ENCODE results near the gene OR2AT4. TPM values are rescaled to one million over a fixed set of nuclear protein-coding genes. Genes with fewer than 3 reads are reported as not detected.
"Not testable (repeated sequence)": the region's sequence is repeated elsewhere in the genome, so short reads cannot be mapped to it uniquely, and the experiment has no call there.

The OR2AT4 gene
- total RNA-seq, 1 donor from 2014 or later = 10.1 TPM

- peak; percentile 19 for DNase-seq (ENCODE audit: low spot score)
These were observed 6.8 kb upstream of the OR2AT4 start for GRCh38 chr11:75103380-75104026.

DNA sequence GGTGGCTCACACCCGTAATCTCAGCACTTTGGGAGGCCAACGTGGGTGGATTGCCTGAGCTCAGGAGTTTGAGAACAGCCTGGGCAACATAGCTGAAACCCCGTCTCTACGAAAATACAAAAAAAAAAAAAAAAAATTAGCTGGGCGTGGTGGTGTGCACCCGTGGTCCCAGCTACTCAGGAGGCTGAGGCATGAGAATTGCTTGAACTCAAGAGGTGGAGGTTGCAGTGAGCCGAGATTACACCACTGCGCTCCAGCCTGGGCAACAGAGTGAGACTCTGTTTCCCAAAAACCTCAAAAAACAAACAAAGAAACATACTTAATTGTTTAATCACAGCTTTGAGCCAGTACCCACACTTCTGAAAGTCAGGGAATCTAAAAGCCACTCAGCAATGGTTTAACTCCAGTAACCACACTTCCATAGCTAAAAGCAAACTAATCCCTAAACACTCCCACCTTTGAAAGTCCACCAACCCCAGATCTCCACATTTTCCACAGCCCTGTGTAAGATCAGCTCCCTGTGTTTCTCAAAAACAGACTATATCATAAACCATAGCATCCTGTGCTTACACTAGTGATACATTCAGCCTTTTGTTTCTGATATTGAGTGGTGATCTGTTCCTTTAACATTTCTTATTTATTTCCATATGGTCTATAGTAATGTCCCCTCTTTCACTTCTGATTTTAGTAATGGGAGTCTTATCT is 4.9 kb upstream of the OR2AT4 start:
- DNase-seq (ENCODE audit: low spot score) = no peak

DNA sequence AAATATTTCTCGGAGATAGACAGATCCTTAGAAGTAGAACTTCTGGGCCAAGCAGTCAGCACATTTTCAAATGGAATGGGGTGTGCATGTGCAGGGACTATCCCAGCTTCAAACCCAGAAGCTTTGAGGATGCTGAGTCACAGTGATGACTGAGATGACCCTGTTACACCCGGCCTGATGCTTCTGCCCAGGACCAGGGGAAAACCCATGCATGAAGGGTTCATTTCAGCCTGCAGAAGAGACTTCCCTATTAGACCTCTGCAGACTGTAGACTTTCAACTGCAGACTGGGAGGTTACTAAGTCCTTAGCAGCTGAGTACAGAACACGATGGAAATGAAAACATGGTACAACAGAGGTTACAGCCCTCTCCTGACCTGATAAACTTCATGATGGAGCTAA is 3.6 kb upstream of the OR2AT4 start:
- no peak for DNase-seq (ENCODE audit: low spot score)

GRCh38 chr11:75099635-75100034 is 3.0 kb upstream of the OR2AT4 start:
- no peak for DNase-seq (ENCODE audit: low spot score)

DNA sequence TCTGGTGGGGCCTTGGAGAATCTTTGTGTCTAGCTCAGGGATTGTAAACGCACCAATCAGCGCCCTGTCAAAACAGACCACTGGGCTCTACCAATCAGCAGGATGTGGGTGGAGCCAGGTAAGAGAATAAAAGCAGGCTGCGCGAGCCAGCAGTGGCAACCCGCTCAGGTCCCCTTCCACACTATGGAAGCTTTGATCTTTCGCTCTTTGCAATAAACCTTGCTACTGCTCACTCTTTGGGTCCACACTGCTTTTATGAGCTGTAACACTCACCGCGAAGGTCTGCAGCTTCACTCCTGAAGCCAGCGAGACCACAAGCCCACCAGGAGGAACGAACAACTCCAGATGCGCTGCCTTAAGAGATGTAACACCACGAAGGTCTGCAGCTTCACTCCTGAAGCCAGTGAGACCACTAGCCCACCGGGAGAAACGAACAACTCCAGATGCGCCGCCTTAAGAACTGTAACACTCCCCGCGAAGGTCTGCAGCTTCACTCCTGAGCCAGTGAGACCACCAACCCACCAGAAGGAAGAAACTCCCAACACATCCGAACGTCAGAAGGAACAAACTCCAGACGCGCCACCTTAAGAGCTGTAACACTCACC is 2.3 kb upstream of the OR2AT4 start:
- DNase-seq (ENCODE audit: low spot score) = not testable (repeated sequence)

- not testable (repeated sequence) for DNase-seq (ENCODE audit: low spot score)
These were observed 1.5 kb upstream of the OR2AT4 start for GRCh38 chr11:75098181-75098580.

GRCh38 chr11:75097173-75097557 is 489 bp upstream of the OR2AT4 start:
- no peak for DNase-seq (ENCODE audit: low spot score)

GRCh38 chr11:75094382-75094781 is 2.3 kb downstream of the OR2AT4 start:
- DNase-seq (ENCODE audit: low spot score) = not testable (repeated sequence)

DNA sequence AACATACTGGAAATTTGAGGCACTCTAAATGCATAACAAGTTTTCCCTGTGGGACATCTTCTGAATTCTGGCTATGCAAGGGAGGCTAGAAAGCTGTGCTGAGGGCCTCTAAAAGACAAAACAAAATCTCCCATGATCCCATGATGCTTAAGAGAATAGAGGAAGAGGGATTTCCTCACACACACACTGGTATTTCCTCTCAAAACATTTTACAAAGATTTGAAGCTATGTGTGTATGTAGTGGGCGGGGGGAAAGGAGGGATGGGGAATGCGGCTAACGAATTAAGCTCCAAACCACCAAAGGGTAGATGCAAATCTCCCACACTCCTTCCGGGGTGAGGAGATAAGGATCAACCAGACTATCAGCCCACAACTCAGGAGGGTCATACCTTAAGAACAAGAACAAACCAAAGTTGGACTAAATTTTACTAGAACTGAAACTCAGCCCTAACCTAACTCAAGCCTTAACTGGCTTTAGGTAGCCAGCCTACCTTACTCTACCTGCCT is 6.0 kb downstream of the OR2AT4 start:
- no peak for DNase-seq (ENCODE audit: low spot score)

GRCh38 chr11:75087319-75088305 is 9.1 kb downstream of the OR2AT4 start:
- DNase-seq (ENCODE audit: low spot score) = no peak

DNA sequence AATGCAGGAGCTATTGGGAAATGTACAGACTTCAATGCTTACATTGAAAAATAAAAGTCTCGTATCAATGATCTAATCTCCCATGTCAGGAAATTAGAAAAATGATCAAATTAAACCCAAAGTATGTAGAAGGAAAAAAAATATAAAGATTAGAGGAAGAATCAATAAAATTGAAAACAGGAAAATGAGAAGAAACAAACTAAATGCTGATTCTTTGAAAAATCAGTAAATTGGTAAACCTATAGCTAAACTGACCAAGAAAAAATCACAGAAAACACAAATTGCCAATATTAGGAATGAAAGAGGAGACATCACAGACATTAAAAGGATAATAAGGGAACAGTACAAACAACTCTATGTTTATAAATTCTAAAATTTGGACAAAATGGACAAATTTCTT is 11.8 kb downstream of the OR2AT4 start:
- DNase-seq (ENCODE audit: low spot score) = no peak

DNA sequence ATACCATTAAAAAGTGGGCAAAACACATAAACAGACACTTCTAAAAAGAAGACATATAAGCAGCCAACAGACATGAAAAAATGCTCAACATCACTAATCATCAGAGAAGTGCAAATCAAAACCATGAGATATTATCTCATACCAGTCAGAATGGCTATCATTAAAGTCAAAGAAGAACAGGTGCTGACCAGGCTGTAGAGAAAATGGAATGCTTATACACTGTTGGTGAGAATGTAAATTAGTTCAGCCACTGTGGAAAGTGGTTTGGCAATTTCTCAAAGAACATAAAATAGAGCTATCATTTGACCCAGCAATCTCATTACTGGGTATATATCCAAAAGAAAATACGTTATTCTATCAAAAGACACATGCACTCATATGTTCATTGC is 13.5 kb downstream of the OR2AT4 start:
- no peak for DNase-seq (ENCODE audit: low spot score)

DNA sequence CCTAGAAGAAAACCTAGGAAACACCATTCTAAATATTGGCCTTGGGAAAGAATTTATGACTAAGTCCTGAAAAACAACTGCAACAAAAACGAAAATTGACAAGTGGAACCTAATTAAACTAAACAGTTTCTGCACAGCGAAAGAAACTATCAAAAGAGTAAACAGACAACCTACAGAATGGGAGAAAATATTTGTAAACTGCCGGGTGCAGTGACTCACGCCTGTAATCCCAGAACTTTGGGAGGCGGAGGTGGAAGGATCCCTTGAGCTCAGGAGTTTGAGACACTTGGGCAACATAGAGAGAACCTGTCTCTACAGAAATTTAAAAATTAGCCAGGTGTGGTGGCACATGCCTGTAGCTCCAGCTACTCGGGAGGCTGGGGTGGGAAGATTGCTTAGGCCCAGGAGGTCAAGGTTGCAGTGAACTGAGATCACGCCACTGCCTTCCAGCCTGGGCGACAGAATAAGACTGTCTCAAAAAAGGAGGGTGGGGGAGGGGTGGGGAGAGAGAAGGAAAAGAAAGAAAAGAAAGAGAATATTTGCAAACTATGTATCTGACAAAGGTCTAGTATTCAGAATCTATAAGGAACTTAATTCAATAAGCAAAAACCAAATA is 14.0 kb downstream of the OR2AT4 start:
- no peak for DNase-seq (ENCODE audit: low spot score)

- no peak for DNase-seq (ENCODE audit: low spot score)
These were observed 17.1 kb downstream of the OR2AT4 start for GRCh38 chr11:75079546-75079945.

- no peak for DNase-seq (ENCODE audit: low spot score)
These were observed 18.4 kb downstream of the OR2AT4 start for GRCh38 chr11:75078233-75078632.

GRCh38 chr11:75077316-75077715 is 19.4 kb downstream of the OR2AT4 start:
- DNase-seq (ENCODE audit: low spot score) = no peak

DNA sequence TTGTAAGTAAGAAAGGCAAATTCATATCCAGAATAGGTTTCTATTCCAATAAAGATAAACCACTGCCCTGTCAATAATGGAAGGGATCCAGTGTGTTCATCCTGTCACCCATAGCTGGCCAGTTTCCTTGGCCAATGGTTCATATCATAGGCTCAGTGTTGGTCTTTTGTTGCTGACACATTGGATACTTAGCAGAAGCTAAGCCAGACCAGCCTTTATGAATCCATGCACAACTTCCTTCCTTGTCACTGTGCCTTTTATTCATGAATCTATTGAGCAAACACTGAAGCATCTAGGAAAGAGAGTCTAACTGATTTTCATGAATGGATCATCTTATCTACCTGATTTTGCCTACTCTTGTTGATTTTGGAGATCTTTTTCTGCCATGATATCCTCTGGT is 20.0 kb downstream of the OR2AT4 start:
- no peak for DNase-seq (ENCODE audit: low spot score)

DNA sequence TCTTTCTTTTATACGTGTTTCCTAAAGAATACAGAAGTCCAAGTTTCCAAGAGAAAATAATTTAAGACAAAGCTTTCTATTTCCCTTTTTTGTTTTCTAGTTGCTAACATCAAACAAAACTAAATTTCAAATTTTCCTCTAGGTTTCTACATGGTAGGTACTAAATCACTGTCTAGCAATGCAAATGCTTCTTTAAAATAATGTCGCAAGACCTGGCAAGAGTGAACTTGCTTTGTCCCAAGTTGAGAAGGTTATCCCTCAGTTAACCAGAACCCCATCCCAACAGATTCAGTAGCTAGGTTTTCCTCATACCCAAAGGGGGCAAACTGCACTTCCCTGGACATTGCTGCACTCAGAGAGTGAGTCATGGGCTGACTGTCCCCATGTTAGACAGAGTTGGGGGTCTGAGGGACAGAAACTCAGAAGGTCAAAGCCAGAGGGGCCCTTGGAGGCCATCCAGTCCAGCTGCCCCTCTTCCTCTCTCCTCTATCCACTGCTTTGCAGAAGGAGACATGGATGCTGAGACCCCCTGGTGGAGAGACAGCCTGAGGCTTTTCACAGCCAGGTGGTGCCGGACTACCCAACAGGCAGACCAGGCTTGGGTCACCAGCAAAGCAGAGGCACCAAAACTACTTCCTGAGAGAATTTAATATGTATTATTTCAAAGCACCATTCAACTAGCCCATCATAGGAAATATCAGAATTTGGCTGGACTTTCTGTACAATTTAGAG is 23.1 kb downstream of the OR2AT4 start:
- DNase-seq (ENCODE audit: low spot score) = no peak

- DNase-seq (ENCODE audit: low spot score) = no peak
These were observed 24.1 kb downstream of the OR2AT4 start for GRCh38 chr11:75072582-75072981.

- DNase-seq (ENCODE audit: low spot score) = no peak
These were observed 27.2 kb downstream of the OR2AT4 start for GRCh38 chr11:75069473-75069872.

DNA sequence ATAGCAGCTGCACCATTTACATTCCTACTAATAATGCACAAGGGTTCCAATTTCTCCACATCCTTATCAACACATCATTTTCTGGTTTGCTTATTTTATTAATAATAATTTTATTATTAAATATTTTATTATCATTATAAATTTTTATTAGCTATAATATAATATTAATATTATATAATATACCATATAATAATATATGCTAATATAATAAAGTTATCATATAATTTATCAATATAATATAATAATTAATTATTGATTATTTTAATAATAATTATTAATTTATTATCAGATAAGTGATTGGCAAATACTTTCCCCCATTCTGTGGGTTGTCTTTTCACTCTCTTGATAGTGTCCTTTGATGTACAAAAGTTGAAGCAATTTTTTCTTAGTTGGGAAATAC is 27.7 kb downstream of the OR2AT4 start:
- DNase-seq (ENCODE audit: low spot score) = no peak

All from umbilical cord (tissue), 2 donors.